Astrocyte (in vitro differentiated cells and primary cell): ENCODE data around the gene FCMR.

Source experiments
- EZH2 ChIP-seq: IDR thresholded peaks from 2 replicates; pipeline ENCODE4 v1.6.1; 2012; ENCODE audit warnings: mild to moderate bottlenecking, low read length, inconsistent platforms; ENCODE audit not compliant: insufficient read depth
- TF ChIP-seq, protein P1 (sequence below): IDR thresholded peaks from 2 replicates; pipeline ENCODE4 v1.5.1; 2011; ENCODE audit warnings: low read depth, mild to moderate bottlenecking, inconsistent platforms, low read length, moderate library complexity; ENCODE audit not compliant: insufficient read depth

DNA sequence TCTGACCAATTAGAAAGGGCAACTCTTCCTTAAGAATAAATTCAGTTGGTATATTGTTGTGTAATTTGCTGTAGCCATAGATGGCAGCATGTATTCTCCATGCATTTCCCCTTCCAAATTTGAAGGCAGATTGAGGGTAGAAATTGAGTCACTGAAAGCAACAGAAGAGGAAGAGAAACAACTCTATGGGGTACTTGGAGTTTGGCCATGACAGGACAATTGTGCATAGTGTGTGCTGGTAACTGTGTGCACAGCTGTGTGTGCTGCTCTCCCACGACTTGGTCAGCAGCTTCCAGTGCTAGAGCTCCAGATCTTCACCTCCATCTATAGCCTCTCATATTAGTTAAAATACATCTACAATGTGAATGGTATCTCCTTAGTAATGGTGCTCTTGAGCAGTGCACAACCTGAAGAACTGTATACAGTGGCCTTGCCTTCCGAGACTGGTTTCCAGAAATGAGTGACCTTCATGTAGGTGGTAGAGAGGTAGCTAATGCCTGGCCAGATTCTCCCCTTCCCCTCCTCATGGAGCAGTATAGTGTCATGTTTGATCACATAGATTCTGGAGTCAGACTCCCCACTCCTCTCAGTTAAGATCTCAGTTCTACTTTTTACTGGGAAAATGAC, 49.4 kb upstream of the FCMR start:
- no peak for TF ChIP-seq EZH2
- TF ChIP-seq, protein P1, sequence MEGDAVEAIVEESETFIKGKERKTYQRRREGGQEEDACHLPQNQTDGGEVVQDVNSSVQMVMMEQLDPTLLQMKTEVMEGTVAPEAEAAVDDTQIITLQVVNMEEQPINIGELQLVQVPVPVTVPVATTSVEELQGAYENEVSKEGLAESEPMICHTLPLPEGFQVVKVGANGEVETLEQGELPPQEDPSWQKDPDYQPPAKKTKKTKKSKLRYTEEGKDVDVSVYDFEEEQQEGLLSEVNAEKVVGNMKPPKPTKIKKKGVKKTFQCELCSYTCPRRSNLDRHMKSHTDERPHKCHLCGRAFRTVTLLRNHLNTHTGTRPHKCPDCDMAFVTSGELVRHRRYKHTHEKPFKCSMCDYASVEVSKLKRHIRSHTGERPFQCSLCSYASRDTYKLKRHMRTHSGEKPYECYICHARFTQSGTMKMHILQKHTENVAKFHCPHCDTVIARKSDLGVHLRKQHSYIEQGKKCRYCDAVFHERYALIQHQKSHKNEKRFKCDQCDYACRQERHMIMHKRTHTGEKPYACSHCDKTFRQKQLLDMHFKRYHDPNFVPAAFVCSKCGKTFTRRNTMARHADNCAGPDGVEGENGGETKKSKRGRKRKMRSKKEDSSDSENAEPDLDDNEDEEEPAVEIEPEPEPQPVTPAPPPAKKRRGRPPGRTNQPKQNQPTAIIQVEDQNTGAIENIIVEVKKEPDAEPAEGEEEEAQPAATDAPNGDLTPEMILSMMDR, result no peak
